HG03175 (cell line): ENCODE results near the gene UBN2.
A peak's percentile ranks its signal among the peaks of the same experiment; 100 is the strongest.

ENCODE experiments used
- ATAC-seq: cut with Tn5 transposase; IDR thresholded peaks from one replicate; pipeline ENCODE4 v1.9.1; 2021; ENCODE audit warnings: mild to moderate bottlenecking, moderate library complexity; ENCODE audit not compliant: unreplicated experiment

Gene UBN2

GRCh38 chr7:139231513-139232376, 708 bp downstream of the UBN2 start:
- ATAC-seq, result peak; percentile 34

- no peak for ATAC-seq
These were observed 1.3 kb downstream of the UBN2 start for GRCh38 chr7:139232377-139232717.

- no peak for ATAC-seq
These were observed 1.9 kb downstream of the UBN2 start for GRCh38 chr7:139232904-139233303.

- ATAC-seq, result no peak
These were observed 10.2 kb downstream of the UBN2 start for GRCh38 chr7:139241258-139241657.

GRCh38 chr7:139242741-139243281, 11.8 kb downstream of the UBN2 start:
- no peak for ATAC-seq

GRCh38 chr7:139245401-139245800, 14.4 kb downstream of the UBN2 start:
- ATAC-seq, result no peak

- ATAC-seq, result no peak
These were observed 15.5 kb downstream of the UBN2 start for GRCh38 chr7:139246494-139246893.

GRCh38 chr7:139246905-139247304, 15.9 kb downstream of the UBN2 start:
- ATAC-seq, result no peak

- no peak for ATAC-seq
These were observed 18.3 kb downstream of the UBN2 start for GRCh38 chr7:139249179-139249810.

- no peak for ATAC-seq
These were observed 21.4 kb downstream of the UBN2 start for GRCh38 chr7:139252451-139252850.

- no peak for ATAC-seq
These were observed 23.2 kb downstream of the UBN2 start for GRCh38 chr7:139254281-139254680.

GRCh38 chr7:139254728-139255127, 23.7 kb downstream of the UBN2 start:
- ATAC-seq, result no peak

- ATAC-seq, result no peak
These were observed 24.3 kb downstream of the UBN2 start for GRCh38 chr7:139255290-139255689.

- ATAC-seq, result no peak
These were observed 28.1 kb downstream of the UBN2 start for GRCh38 chr7:139259142-139259541.

- ATAC-seq, result no peak
These were observed 33.2 kb downstream of the UBN2 start for GRCh38 chr7:139264220-139264619.

- no peak for ATAC-seq
These were observed 34.6 kb downstream of the UBN2 start for GRCh38 chr7:139265673-139266072.

- ATAC-seq, result no peak
These were observed 40.9 kb downstream of the UBN2 start for GRCh38 chr7:139271718-139272628.

GRCh38 chr7:139284252-139284896, 53.3 kb downstream of the UBN2 start:
- no peak for ATAC-seq

- no peak for ATAC-seq
These were observed 55.1 kb downstream of the UBN2 start for GRCh38 chr7:139286144-139286543.

- no peak for ATAC-seq
These were observed 61.8 kb downstream of the UBN2 start for GRCh38 chr7:139292821-139293220.

- no peak for ATAC-seq
These were observed 62.5 kb downstream of the UBN2 start for GRCh38 chr7:139293534-139293933.
